Neural cell (in vitro differentiated cells): ENCODE results near the gene KREMEN2. TPM values are rescaled to one million over a fixed set of nuclear protein-coding genes. Genes with fewer than 3 reads are reported as not detected.

ENCODE experiments used
- H2AFZ ChIP-seq: fragments of 200-600, 300-800 bp; sonication (generic), shearing (Covaris generic); 2 replicates; pipeline ENCODE4 v1.6.0; 2014; ENCODE audit warnings: low read depth, mild to moderate bottlenecking, antibody characterized with exemption, low read length, moderate library complexity
- H3F3A ChIP-seq: fragments of 200-600 bp; shearing (Covaris generic); 2 replicates; pipeline ENCODE4 v1.6.1; 2016; ENCODE audit warnings: mild to moderate bottlenecking, moderate library complexity, mixed read lengths, antibody characterized with exemption, low read length; ENCODE audit not compliant: insufficient read depth, poor library complexity, severe bottlenecking
- H3K27ac ChIP-seq: fragments of 200-600, 300-800 bp; sonication (generic), shearing (Covaris generic); 2 replicates; pipeline ENCODE4 v1.5.1; 2014; ENCODE audit warnings: mild to moderate bottlenecking, low read length, moderate library complexity
- H3K27me3 ChIP-seq: fragments of 300-800, 200-600 bp; sonication (generic), shearing (Covaris generic); 2 replicates; pipeline ENCODE4 v1.6.0; 2014; ENCODE audit warnings: mild to moderate bottlenecking, low read depth, low read length, moderate library complexity; ENCODE audit not compliant: insufficient read depth
- H3K36me3 ChIP-seq: fragments of 300-800, 200-600 bp; sonication (generic), shearing (Covaris generic); 2 replicates; pipeline ENCODE4 v1.5.1; 2014; ENCODE audit warnings: mild to moderate bottlenecking, antibody characterized with exemption, low read length, moderate library complexity; ENCODE audit not compliant: insufficient read depth
- H3K4me2 ChIP-seq: fragments of 300-800, 200-600 bp; sonication (generic), shearing (Covaris generic); 2 replicates; pipeline ENCODE4 v1.6.0; 2014; ENCODE audit warnings: mild to moderate bottlenecking, low read length
- H3K4me3 ChIP-seq: fragments of 300-800, 200-600 bp; sonication (generic), shearing (Covaris generic); 2 replicates; pipeline ENCODE4 v1.5.1; 2014; ENCODE audit warnings: mild to moderate bottlenecking, low read length, moderate library complexity
- H3K79me2 ChIP-seq: fragments of 200-600 bp; shearing (Covaris generic); replicated peaks from 2 replicates; pipeline ENCODE4 v1.6.0; 2014; ENCODE audit warnings: mild to moderate bottlenecking, low read length, moderate library complexity; ENCODE audit not compliant: insufficient read depth
- H3K9ac ChIP-seq: fragments of 300-800, 200-600 bp; sonication (generic), shearing (Covaris generic); 2 replicates; pipeline ENCODE4 v1.6.1; 2016; ENCODE audit warnings: mild to moderate bottlenecking, low read length, mixed read lengths
- H3K9me2 ChIP-seq: fragments of 200-600 bp; shearing (Covaris generic); 2 replicates; pipeline ENCODE4 v1.6.1; 2016; ENCODE audit warnings: mild to moderate bottlenecking, low read length, mixed read lengths; ENCODE audit not compliant: insufficient read depth
- H3K9me3 ChIP-seq: fragments of 200-600, 300-800 bp; sonication (generic), shearing (Covaris generic); 2 replicates; pipeline ENCODE4 v1.6.1; 2016; ENCODE audit warnings: mild to moderate bottlenecking, mixed run types, low read length, moderate library complexity, mixed read lengths
- H4K20me1 ChIP-seq: fragments of 200-600 bp; shearing (Covaris generic); 2 replicates; pipeline ENCODE4 v1.6.1; 2016; ENCODE audit warnings: mild to moderate bottlenecking, mixed run types; ENCODE audit not compliant: insufficient read depth
- CTCF ChIP-seq: fragments of 450-650 bp; IDR thresholded peaks from 2 replicates; pipeline ENCODE4 v1.5.1; 2014; ENCODE audit warnings: antibody characterized with exemption, mild to moderate bottlenecking, moderate library complexity; ENCODE audit not compliant: poor library complexity, severe bottlenecking
- EP300 ChIP-seq: fragments of 450-650 bp; conservative IDR thresholded peaks from 2 replicates; pipeline ENCODE4 v1.6.1; 2014; ENCODE audit warnings: antibody characterized with exemption, mild to moderate bottlenecking, moderate library complexity; ENCODE audit not compliant: poor library complexity, severe bottlenecking
- EZH2 ChIP-seq: fragments of 200-600, 300-800 bp; shearing (Covaris generic), sonication (generic); IDR thresholded peaks from 2 replicates; pipeline ENCODE4 v1.6.1; 2014; ENCODE audit warnings: antibody characterized with exemption, low read length, borderline replicate concordance, mild to moderate bottlenecking; ENCODE audit not compliant: insufficient read depth, poor library complexity, severe bottlenecking
- MXI1 ChIP-seq: fragments of 450-650 bp; conservative IDR thresholded peaks from 2 replicates; pipeline ENCODE4 v1.6.1; 2014; ENCODE audit warnings: antibody characterized with exemption, mild to moderate bottlenecking; ENCODE audit not compliant: poor library complexity, severe bottlenecking
- POLR2AphosphoS5 ChIP-seq: IDR thresholded peaks from 2 replicates; pipeline ENCODE4 v1.6.1; 2012
- RAD21 ChIP-seq: fragments of 450-650 bp; conservative IDR thresholded peaks from 2 replicates; pipeline ENCODE4 v1.6.1; 2014; ENCODE audit warnings: antibody characterized with exemption, mild to moderate bottlenecking, moderate library complexity
- SMC3 ChIP-seq: fragments of 450-650 bp; conservative IDR thresholded peaks from 2 replicates; pipeline ENCODE4 v1.6.1; 2014; ENCODE audit warnings: antibody characterized with exemption, mild to moderate bottlenecking, moderate library complexity; ENCODE audit not compliant: poor library complexity
- TAF1 ChIP-seq: IDR thresholded peaks from 2 replicates; pipeline ENCODE4 v1.6.1; 2012; ENCODE audit warnings: low read depth
- polyA plus RNA-seq: library from polyadenylated mRNA; depleted of rRNA; stranded (reverse); fragments of >200 nt; gene quantifications from 2 replicates; pipeline ENCODE4 v1.2.3, GENCODE V29; 2014
- TF ChIP-seq, protein P1 (sequence below): IDR thresholded peaks from 2 replicates; pipeline ENCODE4 v1.6.1; 2012; ENCODE audit warnings: borderline replicate concordance

Gene KREMEN2
- polyA plus RNA-seq, 1 donor from 2014 or later: 0.71 TPM

DNA sequence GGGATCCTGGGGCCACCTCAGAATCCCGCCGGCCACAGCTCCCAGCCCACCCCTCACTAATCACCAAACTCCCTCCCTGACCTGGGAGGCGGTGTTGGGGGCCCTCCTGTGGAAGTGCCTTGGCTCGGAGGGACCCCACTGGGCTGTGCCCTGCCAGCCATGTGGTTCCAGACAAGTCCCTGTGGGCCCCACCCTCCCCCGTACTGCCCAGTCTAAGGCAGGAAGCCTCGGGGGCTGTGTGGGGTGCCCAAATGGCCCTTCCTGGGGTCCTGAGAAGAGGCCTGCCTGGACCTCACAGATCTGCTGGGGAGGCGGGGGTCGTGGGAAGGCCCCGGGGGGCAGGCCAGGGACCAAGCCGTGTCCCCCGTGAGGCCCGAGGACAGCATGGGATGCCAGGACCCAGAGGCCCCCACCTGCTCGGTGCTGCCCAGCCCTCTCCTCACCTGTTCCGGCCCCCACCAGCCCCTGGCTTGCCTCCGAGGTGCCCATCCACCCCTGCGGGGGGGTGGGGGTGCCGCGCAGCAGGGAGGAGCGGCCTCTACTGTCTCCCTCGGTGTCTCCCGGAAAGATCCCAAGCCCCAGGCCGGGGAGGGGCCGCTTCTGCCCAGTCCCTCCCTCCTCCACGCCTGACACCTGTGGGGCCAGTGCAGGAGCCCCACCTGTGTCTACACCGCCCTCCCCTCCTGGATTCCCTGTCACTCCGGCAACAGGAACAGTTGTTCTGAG, 9.3 kb upstream of the KREMEN2 start:
- no peaks in the 10 kb centered on the region for H3K27me3 ChIP-seq
- no peaks in the 10 kb centered on the region for H3K36me3 ChIP-seq
- H4K20me1 ChIP-seq: no peaks in the 10 kb centered on the region
- H3K9ac ChIP-seq: no peak overlapping the region
- H3K79me2 ChIP-seq: no peaks in the 10 kb centered on the region
- no peaks in the 10 kb centered on the region for H3F3A ChIP-seq
- H3K4me3 ChIP-seq: no peak overlapping the region
- no peak overlapping the region for H3K4me2 ChIP-seq
- H3K9me2 ChIP-seq: no peaks in the 10 kb centered on the region
- no peak overlapping the region for H2AFZ ChIP-seq
- H3K9me3 ChIP-seq: no peaks in the 10 kb centered on the region
- no peak overlapping the region for H3K27ac ChIP-seq
- TF ChIP-seq RAD21 (no peak), TAF1 (no peak), EZH2 (no peak), POLR2AphosphoS5 (no peak), EP300 (no peak), SMC3 (no peak), CTCF (no peak), MXI1 (no peak)
- TF ChIP-seq, protein P1, sequence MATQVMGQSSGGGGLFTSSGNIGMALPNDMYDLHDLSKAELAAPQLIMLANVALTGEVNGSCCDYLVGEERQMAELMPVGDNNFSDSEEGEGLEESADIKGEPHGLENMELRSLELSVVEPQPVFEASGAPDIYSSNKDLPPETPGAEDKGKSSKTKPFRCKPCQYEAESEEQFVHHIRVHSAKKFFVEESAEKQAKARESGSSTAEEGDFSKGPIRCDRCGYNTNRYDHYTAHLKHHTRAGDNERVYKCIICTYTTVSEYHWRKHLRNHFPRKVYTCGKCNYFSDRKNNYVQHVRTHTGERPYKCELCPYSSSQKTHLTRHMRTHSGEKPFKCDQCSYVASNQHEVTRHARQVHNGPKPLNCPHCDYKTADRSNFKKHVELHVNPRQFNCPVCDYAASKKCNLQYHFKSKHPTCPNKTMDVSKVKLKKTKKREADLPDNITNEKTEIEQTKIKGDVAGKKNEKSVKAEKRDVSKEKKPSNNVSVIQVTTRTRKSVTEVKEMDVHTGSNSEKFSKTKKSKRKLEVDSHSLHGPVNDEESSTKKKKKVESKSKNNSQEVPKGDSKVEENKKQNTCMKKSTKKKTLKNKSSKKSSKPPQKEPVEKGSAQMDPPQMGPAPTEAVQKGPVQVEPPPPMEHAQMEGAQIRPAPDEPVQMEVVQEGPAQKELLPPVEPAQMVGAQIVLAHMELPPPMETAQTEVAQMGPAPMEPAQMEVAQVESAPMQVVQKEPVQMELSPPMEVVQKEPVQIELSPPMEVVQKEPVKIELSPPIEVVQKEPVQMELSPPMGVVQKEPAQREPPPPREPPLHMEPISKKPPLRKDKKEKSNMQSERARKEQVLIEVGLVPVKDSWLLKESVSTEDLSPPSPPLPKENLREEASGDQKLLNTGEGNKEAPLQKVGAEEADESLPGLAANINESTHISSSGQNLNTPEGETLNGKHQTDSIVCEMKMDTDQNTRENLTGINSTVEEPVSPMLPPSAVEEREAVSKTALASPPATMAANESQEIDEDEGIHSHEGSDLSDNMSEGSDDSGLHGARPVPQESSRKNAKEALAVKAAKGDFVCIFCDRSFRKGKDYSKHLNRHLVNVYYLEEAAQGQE: no peak

- no peak overlapping the region for H3K9ac ChIP-seq
- TF ChIP-seq EP300 (no peak), RAD21 (no peak), CTCF (no peak), POLR2AphosphoS5 (no peak), EZH2 (no peak), SMC3 (no peak), TAF1 (no peak)
- no peak overlapping the region for H3K27ac ChIP-seq
- no peaks in the 10 kb centered on the region for H3F3A ChIP-seq
- H3K27me3 ChIP-seq: no peaks in the 10 kb centered on the region
- H3K4me3 ChIP-seq: no peak overlapping the region
- H3K9me2 ChIP-seq: no peaks in the 10 kb centered on the region
- no peaks in the 10 kb centered on the region for H4K20me1 ChIP-seq
- H3K9me3 ChIP-seq: no peaks in the 10 kb centered on the region
- no peak overlapping the region for H2AFZ ChIP-seq
- H3K79me2 ChIP-seq: no peaks in the 10 kb centered on the region
- no peak overlapping the region for H3K4me2 ChIP-seq
- no peaks in the 10 kb centered on the region for H3K36me3 ChIP-seq
Observed at GRCh38 chr16:2955438-2955778, 8.7 kb upstream of the KREMEN2 start.
